GM23248 (cell line): ENCODE data around the gene TMEM174.

ENCODE experiments used
- EZH2 ChIP-seq: fragments of 200-600 bp; sonication (generic); IDR thresholded peaks from 2 replicates; pipeline ENCODE4 v1.6.1; 2018; ENCODE audit warnings: antibody characterized with exemption, mild to moderate bottlenecking; ENCODE audit not compliant: insufficient read depth, poor library complexity, severe bottlenecking
- EZH2phosphoT487 ChIP-seq: fragments of 200-600 bp; sonication (generic); IDR thresholded peaks from 2 replicates; pipeline ENCODE4 v1.6.1; 2018; ENCODE audit warnings: antibody characterized with exemption, moderate library complexity, mild to moderate bottlenecking, low read depth; ENCODE audit not compliant: insufficient read depth

DNA sequence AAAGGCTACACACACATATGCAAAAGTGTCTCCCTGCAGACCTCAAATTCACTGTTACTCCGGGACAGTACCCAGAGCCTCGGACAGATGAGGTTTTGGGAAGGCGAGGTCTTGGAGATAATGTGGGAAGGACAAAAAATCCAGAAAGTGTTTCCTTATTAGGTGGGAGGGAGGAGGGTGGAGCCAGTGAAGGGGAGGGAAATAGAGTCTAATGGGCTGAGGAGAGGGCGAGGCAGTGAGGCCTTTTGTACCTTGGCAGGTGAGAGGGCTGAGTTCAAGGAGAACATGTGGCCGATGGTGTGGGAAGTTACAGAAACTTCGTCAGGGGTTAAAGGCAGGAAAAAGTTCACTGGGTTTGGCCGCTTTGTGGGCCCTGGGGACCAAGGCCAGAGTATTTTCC, 22.1 kb upstream of the TMEM174 start:
- TF ChIP-seq EZH2 (no peak), EZH2phosphoT487 (no peak)
